ENCODE measurements around the gene ABAT.

ABAT gene

GRCh38 chr16:8819411-8820034 is 145.1 kb downstream of the ABAT start:
- no peak for DNase-seq

- no peak for DNase-seq
Measured at GRCh38 chr16:8822403-8822802, 148.0 kb downstream of the ABAT start.

DNA sequence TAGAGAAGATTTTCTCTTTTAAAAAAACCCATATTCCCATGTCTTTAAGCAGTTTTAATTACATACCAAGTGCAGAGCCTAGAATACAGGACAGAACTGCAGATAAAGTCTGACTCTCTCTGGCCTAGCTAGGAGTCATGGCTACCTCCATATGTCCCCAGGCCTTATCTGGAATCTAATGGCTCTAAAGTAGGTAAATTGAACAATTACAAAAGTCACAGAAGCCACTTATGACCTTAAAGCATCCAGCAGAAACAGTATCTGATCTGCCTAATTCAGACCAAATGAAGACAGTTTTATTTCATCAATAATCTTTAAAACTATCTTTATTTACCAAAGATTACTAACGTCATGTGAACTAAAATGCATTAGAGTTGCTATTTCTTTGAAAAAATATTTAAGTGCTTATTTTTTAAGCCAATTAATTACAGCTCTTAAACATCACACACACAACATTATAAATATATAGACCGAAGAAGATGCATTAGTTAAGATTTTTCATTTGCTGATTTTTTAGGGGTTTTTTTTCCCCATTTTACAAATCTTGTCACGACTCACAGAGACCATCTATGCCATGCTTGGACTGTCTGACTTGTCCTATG is 152.0 kb downstream of the ABAT start:
- DNase-seq: no peak

- no peak for DNase-seq
Measured at GRCh38 chr16:8828541-8829165, 154.2 kb downstream of the ABAT start.

- no peak for DNase-seq
Measured at GRCh38 chr16:8831450-8831849, 157.0 kb downstream of the ABAT start.

DNA sequence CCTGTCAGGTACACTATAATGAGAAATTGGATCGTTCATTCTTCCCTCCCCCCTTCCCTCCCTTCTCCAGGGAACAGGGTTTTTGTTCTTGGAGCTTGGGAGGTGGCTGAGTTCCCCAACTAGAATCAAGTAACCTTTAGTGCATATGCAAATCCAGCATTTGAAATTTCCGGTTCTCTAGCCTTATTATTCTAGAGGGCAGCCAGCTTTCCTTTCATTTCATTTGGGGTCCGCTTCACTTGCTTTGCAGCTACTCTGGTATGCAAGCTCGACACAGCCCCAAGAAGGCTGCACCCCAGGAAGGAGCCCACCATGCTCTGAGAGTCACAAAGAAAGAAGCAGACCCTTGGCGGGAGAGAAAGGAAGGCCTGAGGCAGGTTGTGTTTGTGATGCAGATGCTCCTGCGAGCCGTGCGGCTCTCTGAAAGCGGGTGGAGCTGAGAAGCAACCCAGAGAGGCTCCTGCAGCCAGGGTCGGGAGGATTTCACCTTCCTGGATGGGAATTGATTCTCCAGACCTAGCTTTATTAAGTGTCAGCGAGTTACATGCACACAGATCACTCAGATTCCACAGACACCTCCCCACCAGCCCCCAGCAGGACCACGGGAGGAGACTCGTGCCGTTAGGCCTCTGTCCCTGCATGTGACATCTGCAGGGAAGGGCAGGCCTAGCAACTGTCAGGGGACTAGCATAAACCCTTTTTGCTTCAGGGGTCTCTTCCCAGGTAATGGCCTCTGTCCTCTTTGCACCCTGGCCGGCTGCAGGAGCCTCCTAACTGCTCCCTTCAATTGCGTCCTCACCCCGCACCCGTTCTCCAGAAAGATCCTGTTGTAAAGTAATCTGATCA is 157.7 kb downstream of the ABAT start:
- no peak for DNase-seq

DNA sequence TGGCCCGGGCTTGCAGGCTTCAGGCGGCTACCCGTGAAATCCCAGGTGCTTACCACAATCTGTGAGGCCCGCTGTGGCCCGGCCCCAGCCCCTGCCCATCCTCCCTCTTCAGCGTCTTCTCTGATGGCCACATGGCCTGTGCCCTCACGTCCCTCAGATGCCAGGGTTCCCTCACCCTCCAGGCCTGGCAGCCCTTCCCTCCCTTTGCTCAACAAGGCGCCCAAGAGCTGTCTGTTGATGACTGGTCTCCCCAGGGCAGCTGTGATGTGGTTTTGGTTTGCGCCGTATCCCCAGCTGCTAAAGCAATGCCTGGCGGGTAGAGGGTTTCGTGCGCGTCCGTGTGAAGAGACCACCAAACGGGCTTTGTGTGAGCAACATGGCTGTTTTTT is 158.3 kb downstream of the ABAT start:
- no peak for DNase-seq

All from hematopoietic multipotent progenitor cell treated with erythropoietin and hydrocortisone succinate and interleukin-3 and kit ligand, for 4 days (in vitro differentiated cells).